Measurements from ENCODE around the gene C5. TPM values are rescaled to one million over a fixed set of nuclear protein-coding genes. Genes with fewer than 3 reads are reported as not detected.
A peak's percentile ranks its signal among the peaks of the same experiment; 100 is the strongest.

C5 gene
- total and polyA plus RNA-seq, 2 donors from 2014 or later, result 3.5 to 4.6 TPM

GRCh38 chr9:120918931-120919842 is 130.9 kb downstream of the C5 start:
- Histone ChIP-seq H3K27ac (ENCODE audit: low read depth in 2 of 2, low read length in 2 of 2) (peak overlapping the region; percentile 27 to 41), H3K4me3 (ENCODE audit: low read length in 3 of 3) (no peak overlapping the region), H3K36me3 (ENCODE audit: control insufficient read depth in 2 of 3, insufficient read depth in 3 of 3, low read length in 3 of 3) (no peaks in the 10 kb centered on the region), H3K4me1 (ENCODE audit: control insufficient read depth in 2 of 3, insufficient read depth in 2 of 3, low read depth in 1 of 3, low read length in 3 of 3) (peaks cover 0 to 8% (median 0%) of the 10 kb centered on the region in 3 donors), H3K9ac (ENCODE audit: low read length in 3 of 3) (no peak overlapping the region), H3K27me3 (ENCODE audit: control insufficient read depth, insufficient read depth, low read length) (no peaks in the 10 kb centered on the region), H3K9me3 (ENCODE audit: control insufficient read depth in 2 of 3, insufficient read depth in 1 of 3, low read length in 3 of 3) (no peaks in the 10 kb centered on the region)
- no peak for DNase-seq
- no peak for FAIRE-seq
- intact Hi-C loops (cut with DNase I), result no loop called here
- TF ChIP-seq CTCF (IDR thresholded peaks at IDR 0.05; ENCODE audit: borderline replicate concordance, extremely low read depth, insufficient read depth), result no peak

GRCh38 chr9:120917929-120918762 is 131.9 kb downstream of the C5 start:
- Histone ChIP-seq H3K4me1 (ENCODE audit: control insufficient read depth in 2 of 3, insufficient read depth in 2 of 3, low read depth in 1 of 3, low read length in 3 of 3) (peaks cover 0 to 8% (median 0%) of the 10 kb centered on the region in 3 donors), H3K36me3 (ENCODE audit: control insufficient read depth in 2 of 3, insufficient read depth in 3 of 3, low read length in 3 of 3) (no peaks in the 10 kb centered on the region), H3K27me3 (ENCODE audit: control insufficient read depth, insufficient read depth, low read length) (no peaks in the 10 kb centered on the region), H3K9ac (ENCODE audit: low read length in 3 of 3) (no peak overlapping the region), H3K4me3 (ENCODE audit: low read length in 3 of 3) (no peak overlapping the region), H3K27ac (ENCODE audit: low read depth in 2 of 2, low read length in 2 of 2) (no peak overlapping the region), H3K9me3 (ENCODE audit: control insufficient read depth in 2 of 3, insufficient read depth in 1 of 3, low read length in 3 of 3) (no peaks in the 10 kb centered on the region)
- FAIRE-seq (no peak), DNase-seq (no peak)
- TF ChIP-seq CTCF (IDR thresholded peaks at IDR 0.05; ENCODE audit: borderline replicate concordance, extremely low read depth, insufficient read depth), result no peak
- intact Hi-C loops (cut with DNase I), result no loop called here

GRCh38 chr9:120916991-120917880 is 132.8 kb downstream of the C5 start:
- TF ChIP-seq CTCF (IDR thresholded peaks at IDR 0.05; ENCODE audit: borderline replicate concordance, extremely low read depth, insufficient read depth), result no peak
- FAIRE-seq (no peak), DNase-seq (no peak)
- Histone ChIP-seq H3K4me3 (ENCODE audit: low read length in 3 of 3) (no peak overlapping the region), H3K27me3 (ENCODE audit: control insufficient read depth, insufficient read depth, low read length) (no peaks in the 10 kb centered on the region), H3K4me1 (ENCODE audit: control insufficient read depth in 2 of 3, insufficient read depth in 2 of 3, low read depth in 1 of 3, low read length in 3 of 3) (peaks cover 0 to 8% (median 0%) of the 10 kb centered on the region in 3 donors), H3K36me3 (ENCODE audit: control insufficient read depth in 2 of 3, insufficient read depth in 3 of 3, low read length in 3 of 3) (no peaks in the 10 kb centered on the region), H3K27ac (ENCODE audit: low read depth in 2 of 2, low read length in 2 of 2) (no peak overlapping the region), H3K9ac (ENCODE audit: low read length in 3 of 3) (no peak overlapping the region), H3K9me3 (ENCODE audit: control insufficient read depth in 2 of 3, insufficient read depth in 1 of 3, low read length in 3 of 3) (no peaks in the 10 kb centered on the region)
- intact Hi-C loops (cut with DNase I), result no loop called here

Measured in kidney (tissue), 14 donors.